Pancreas (tissue), 10 donors: ENCODE results near the gene AKR1E2. TPM values are rescaled to one million over a fixed set of nuclear protein-coding genes. Genes with fewer than 3 reads are reported as not detected.

ENCODE experiments used
- ATAC-seq, 4 donors: fragments of 200-7000 bp; cut with Tn5 transposase; one replicate each; pipeline versions ENCODE4 v1.8.0 to v1.9.1; 2020; ENCODE audit warnings: mild to moderate bottlenecking in 4 of 4, moderate library complexity in 4 of 4
- DNase-seq, 6 donors: peaks; one replicate each; pipeline ENCODE4 v3.0.0-alpha.2; 2020
- FAIRE-seq: peaks from 2 replicates; lab custom pipeline; 2012; peaks lifted over from hg19 to GRCh38; lab: Jason Lieb, UNC
- H3K27ac ChIP-seq, 4 donors: fragments of 200-600 bp; sonication (generic); 1 replicate in 3 of 4; 2 replicates in 1 of 4; pipeline versions ENCODE4 v1.5.0 to v1.8.0; 2020
- H3K27me3 ChIP-seq, 4 donors: fragments of 200-600 bp; one replicate each; pipeline ENCODE4 v1.8.0; 2021
- H3K36me3 ChIP-seq, 3 donors: fragments of 200-600 bp; sonication (generic) in 1 of 3; one replicate each; pipeline versions ENCODE4 v1.5.0 to v1.8.0; 2020 to 2021
- H3K4me1 ChIP-seq, 3 donors: fragments of 200-600 bp; one replicate each; pipeline ENCODE4 v1.8.0; 2021
- H3K4me3 ChIP-seq, 4 donors: fragments of 200-600 bp; sonication (generic) in 2 of 4; one replicate each; pipeline versions ENCODE4 v1.5.0 to v1.8.0; 2020 to 2021
- H3K9me3 ChIP-seq, 4 donors: fragments of 200-600 bp; one replicate each; pipeline ENCODE4 v1.8.0; 2021
- WGBS, 2 donors: extraction: QIAGEN DNeasy Blood & Tissue Kit; methylation state at CpG; one replicate each; pipeline ENCODE4 v1.1.7; 2013; 5-methylcytosine and 5-hydroxymethylcytosine counted together
- intact Hi-C, 3 donors: fragments of 100-400 bp; cut with DNase I; formaldehyde crosslinking; loops; one replicate each; pipeline versions ENCODE4 v1.11.1 to v1.14.2; 2022
- polyA plus RNA-seq, 2 donors: library from polyadenylated mRNA; stranded (reverse); fragments of 200-250 nt; gene quantifications; one replicate each; pipeline ENCODE4 v1.2.3, GENCODE V29; 2013
- total RNA-seq, 6 donors: library from RNA; stranded (reverse); fragmentation: NEBNext Ultra II Directional in 4 of 6; extraction: Animal tissue kit (Norgen Biotek cat#: 25700) in 4 of 6; gene quantifications; one replicate each; pipeline versions ENCODE4 v1.2.1 to v1.2.4, GENCODE V29; 2021 to 2023
- TF ChIP-seq, protein P1 (sequence below), 4 donors: fragments of 200-600 bp; sonication (generic) in 3 of 4; IDR thresholded peaks; one replicate each; pipeline versions ENCODE4 v1.5.0 to v1.8.0; 2021; ENCODE audit warnings: antibody characterized with exemption in 4 of 4
- donor health status: healthy with polysubstance abuse.
- donor health status: DM: no; HTN: no; CAD: no; lungs with moderate emphysema.
- donor health status: DM: no; HTN: no; CAD: no.
- donor health status: control.
- donor health status: control.
- donor health status: Bipolar disorder and iron deficiency.
- donor health status: DM: yes; HTN: yes; CAD: no.
- donor health status: DM: no; HTN: no; CAD: no.
- donor health status: DM: no; HTN: no; CAD: no.
- donor health status: DM: yes; HTN: yes; CAD: no.

AKR1E2 gene
- total and polyA plus RNA-seq, 8 donors: 0.85 to 10.2 (median 2.4) TPM

DNA sequence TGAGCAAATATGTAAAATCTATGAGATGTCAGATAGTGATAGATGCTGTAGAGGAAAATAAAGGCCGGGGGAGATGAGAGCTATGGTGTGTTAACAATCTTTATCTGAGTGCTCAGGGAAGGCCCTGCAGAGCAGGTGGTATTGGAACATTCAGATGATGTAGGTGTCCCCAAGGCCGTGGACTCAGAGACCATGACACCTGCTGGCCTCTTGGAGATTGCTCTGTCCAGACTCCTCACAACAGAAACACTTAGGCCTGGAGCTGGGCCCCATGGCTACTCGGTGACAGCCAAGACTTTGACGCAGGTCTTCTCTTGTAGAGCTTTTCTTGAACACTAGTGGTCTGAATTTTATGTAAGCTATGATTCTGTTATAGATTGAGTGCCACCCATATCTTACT, 13.3 kb downstream of the AKR1E2 start:
- WGBS, 2 donors: 65 to 68% methylated on average over 4 of the region's 4 CpGs
- H3K27me3 ChIP-seq: no peaks in the 10 kb centered on the region
- no peak overlapping the region for H3K27ac ChIP-seq
- TF ChIP-seq, protein P1, sequence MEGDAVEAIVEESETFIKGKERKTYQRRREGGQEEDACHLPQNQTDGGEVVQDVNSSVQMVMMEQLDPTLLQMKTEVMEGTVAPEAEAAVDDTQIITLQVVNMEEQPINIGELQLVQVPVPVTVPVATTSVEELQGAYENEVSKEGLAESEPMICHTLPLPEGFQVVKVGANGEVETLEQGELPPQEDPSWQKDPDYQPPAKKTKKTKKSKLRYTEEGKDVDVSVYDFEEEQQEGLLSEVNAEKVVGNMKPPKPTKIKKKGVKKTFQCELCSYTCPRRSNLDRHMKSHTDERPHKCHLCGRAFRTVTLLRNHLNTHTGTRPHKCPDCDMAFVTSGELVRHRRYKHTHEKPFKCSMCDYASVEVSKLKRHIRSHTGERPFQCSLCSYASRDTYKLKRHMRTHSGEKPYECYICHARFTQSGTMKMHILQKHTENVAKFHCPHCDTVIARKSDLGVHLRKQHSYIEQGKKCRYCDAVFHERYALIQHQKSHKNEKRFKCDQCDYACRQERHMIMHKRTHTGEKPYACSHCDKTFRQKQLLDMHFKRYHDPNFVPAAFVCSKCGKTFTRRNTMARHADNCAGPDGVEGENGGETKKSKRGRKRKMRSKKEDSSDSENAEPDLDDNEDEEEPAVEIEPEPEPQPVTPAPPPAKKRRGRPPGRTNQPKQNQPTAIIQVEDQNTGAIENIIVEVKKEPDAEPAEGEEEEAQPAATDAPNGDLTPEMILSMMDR (IDR thresholded peaks at IDR 0.05): no peak
- H3K36me3 ChIP-seq: no peaks in the 10 kb centered on the region
- ATAC-seq: peak in 2 of 4 donors; percentile 20 to 32
- no peaks in the 10 kb centered on the region for H3K9me3 ChIP-seq
- intact Hi-C loops: no loop called here
- no peaks in the 10 kb centered on the region for H3K4me1 ChIP-seq
- no peak for DNase-seq
- no peak for FAIRE-seq
- no peak overlapping the region for H3K4me3 ChIP-seq

DNA sequence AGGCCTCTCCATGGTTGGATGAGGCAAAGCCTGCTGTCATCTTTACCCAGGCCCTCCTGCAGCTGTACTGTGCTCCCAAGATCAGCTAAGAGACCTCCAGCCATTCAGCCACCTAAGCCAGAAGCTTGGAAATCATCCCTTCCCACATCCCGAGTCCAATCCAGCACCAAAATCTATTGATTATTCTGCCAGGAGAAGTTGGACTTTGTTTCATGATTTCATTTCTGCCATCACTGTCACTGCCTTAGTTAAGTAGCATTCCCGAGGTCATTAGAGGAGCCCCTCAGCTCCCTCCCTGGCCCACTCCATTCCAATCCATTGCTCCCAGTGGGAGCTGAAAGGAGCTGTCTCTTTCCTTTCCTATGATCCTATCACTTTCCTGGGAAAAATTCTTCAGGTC, 14.1 kb downstream of the AKR1E2 start:
- Histone ChIP-seq H3K27ac (no peak overlapping the region), H3K36me3 (no peaks in the 10 kb centered on the region), H3K4me3 (no peak overlapping the region), H3K4me1 (no peaks in the 10 kb centered on the region), H3K27me3 (no peaks in the 10 kb centered on the region), H3K9me3 (no peaks in the 10 kb centered on the region)
- 34 to 37% methylated on average over 2 of the region's 2 CpGs for WGBS, 2 donors
- FAIRE-seq (no peak), DNase-seq (no peak), ATAC-seq (no peak)
- TF ChIP-seq, protein P1 (IDR thresholded peaks at IDR 0.05): no peak
- intact Hi-C loops: loop anchor here in 2 of 3 donors (5.0 to 10.0 kb wide), 3 partner anchors 255 to 457 kb away; partner anchors contain the start of gene AKR1C3 (in 1 of the 2)

DNA sequence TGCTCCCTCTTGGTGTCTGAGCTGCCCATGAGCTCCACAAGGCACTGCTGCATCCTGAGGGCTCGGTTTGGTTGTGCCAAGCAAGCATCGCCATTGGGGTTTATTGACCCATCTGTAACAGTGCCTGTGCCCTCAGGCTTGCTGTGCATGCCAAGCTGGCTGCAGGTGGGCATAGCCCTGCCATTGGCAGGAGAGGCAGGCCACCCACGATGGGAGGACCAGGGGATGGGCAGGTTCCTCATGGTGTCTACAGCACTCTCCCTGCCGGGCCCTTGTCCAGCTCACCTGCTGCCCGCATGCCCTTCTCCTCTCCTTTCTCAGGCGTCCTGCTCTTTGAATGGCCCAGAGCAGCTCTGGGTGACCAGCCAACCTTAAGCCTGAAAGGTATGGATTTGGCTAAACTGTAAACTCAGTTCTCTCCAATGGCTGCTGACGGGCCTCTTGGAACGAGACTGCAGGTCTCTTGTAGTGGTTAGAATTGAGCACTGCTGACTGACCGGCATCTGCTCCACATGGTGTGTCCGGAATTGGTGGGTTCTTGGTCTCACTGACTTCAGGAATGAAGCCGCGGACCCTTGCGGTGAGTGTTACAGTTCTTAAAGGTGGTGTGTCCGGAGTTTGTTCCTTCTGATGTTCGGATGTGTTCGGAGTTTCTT, 17.6 kb downstream of the AKR1E2 start:
- H3K9me3 ChIP-seq: no peaks in the 10 kb centered on the region
- 87 to 94% methylated on average over 15 to 16 of the region's 16 CpGs for WGBS, 2 donors
- H3K36me3 ChIP-seq: no peaks in the 10 kb centered on the region
- H3K4me1 ChIP-seq: no peaks in the 10 kb centered on the region
- H3K4me3 ChIP-seq: no peak overlapping the region
- TF ChIP-seq, protein P1 (IDR thresholded peaks at IDR 0.05): no peak
- no peak overlapping the region for H3K27ac ChIP-seq
- intact Hi-C loops: loop anchor here in 2 of 3 donors (5.0 to 10.0 kb wide), 3 partner anchors 251 to 454 kb away; partner anchors contain the start of gene AKR1C3 (in 1 of the 2)
- FAIRE-seq (no peak), DNase-seq (no peak), ATAC-seq (no peak)
- H3K27me3 ChIP-seq: no peaks in the 10 kb centered on the region

DNA sequence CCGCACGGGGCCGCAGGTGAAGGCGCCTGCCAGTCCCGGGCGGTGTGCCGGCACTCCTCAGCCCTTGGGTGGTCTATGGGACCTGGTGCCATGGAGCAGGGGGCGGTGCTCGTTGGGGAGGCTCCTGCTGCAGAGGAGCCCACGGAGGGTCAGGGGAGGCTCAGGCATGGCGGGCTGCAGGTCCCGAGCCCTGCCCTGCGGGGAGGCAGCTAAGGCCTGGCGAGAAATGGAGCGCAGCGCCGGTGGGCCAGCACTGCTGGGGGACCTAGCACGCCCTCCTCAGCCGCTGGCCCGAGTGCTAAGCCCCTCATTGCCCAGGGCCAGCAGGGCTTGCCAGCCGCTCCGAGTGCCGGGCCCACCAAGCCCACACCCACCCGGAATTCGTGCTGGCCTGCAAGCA, 18.9 kb downstream of the AKR1E2 start:
- H3K9me3 ChIP-seq: no peaks in the 10 kb centered on the region
- no peak overlapping the region for H3K27ac ChIP-seq
- H3K36me3 ChIP-seq: no peaks in the 10 kb centered on the region
- 94 to 96% methylated on average over 25 of the region's 25 CpGs for WGBS, 2 donors
- H3K27me3 ChIP-seq: no peaks in the 10 kb centered on the region
- intact Hi-C loops: loop anchor here in 2 of 3 donors (5.0 to 10.0 kb wide), 3 partner anchors 250 to 452 kb away; partner anchors contain the start of gene AKR1C3 (in 1 of the 2)
- H3K4me1 ChIP-seq: peaks cover under 1% of the 10 kb centered on the region in 3 donors
- H3K4me3 ChIP-seq: no peak overlapping the region
- TF ChIP-seq, protein P1 (IDR thresholded peaks at IDR 0.05): no peak
- ATAC-seq (no peak), FAIRE-seq (no peak), DNase-seq (peak in 1 of 6 donors; percentile 69)

DNA sequence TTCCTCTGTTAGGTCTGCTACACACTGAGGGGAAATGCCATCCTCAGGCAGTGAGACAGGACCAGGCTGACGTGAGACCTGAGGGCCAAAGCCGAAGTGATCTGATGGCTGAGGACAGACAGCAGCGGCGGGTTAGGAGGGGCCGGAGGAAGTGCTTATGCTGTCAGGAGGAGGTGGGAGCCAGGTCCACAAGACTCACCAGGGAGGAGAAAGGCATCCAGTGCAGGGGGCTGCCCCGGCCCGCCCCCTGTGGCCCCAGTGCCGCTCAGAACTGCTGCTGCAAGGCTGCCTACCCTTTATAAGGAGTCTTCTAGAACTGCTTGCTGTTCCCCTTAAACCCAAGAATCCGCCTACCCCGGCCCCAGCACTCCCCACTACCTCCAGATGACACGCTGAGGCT, 19.8 kb downstream of the AKR1E2 start:
- TF ChIP-seq, protein P1 (IDR thresholded peaks at IDR 0.05): no peak
- ATAC-seq (no peak), FAIRE-seq (no peak), DNase-seq (no peak)
- Histone ChIP-seq H3K4me1 (peaks cover 3 to 9% (median 5%) of the 10 kb centered on the region in 3 donors), H3K4me3 (no peak overlapping the region), H3K9me3 (no peaks in the 10 kb centered on the region), H3K27ac (no peak overlapping the region), H3K36me3 (no peaks in the 10 kb centered on the region), H3K27me3 (no peaks in the 10 kb centered on the region)
- WGBS, 2 donors: 97% methylated on average over 9 to 11 of the region's 11 CpGs
- intact Hi-C loops: loop anchor here in 2 of 3 donors (10.0 kb wide), 2 partner anchors 249 to 439 kb away; partner anchors contain the start of gene AKR1C3 (in 1 of the 2)
